ENCODE results near the gene TSC2. TPM values are rescaled to one million over a fixed set of nuclear protein-coding genes. Genes with fewer than 3 reads are reported as not detected.

The TSC2 gene
- total RNA-seq, 1 donor from 2014 or later = 67.9 TPM

- Histone ChIP-seq H3K4me3 (ENCODE audit: low read depth, low read length) (no peak overlapping the region), H3K27me3 (ENCODE audit: control insufficient read depth, insufficient read depth, low read length) (peaks cover 24% of the 10 kb centered on the region), H3K36me3 (ENCODE audit: control insufficient read depth, insufficient read depth, low read length) (no peaks in the 10 kb centered on the region)
- peak; percentile 45 for TF ChIP-seq CTCF (IDR thresholded peaks at IDR 0.05; ENCODE audit: insufficient read depth, low read length, poor library complexity, severe bottlenecking)
- no peak for DNase-seq (ENCODE audit: low read depth)
Observed at GRCh38 chr16:2016407-2016922, 31.3 kb upstream of the TSC2 start.

GRCh38 chr16:2019518-2019920 is 28.3 kb upstream of the TSC2 start, which contains the start of gene NPW:
NPW (plus strand) TSS chr16:2019785.
- H3K4me3 ChIP-seq (ENCODE audit: low read depth, low read length) = no peak within 1 kb of the TSS
- no peak for TF ChIP-seq CTCF (IDR thresholded peaks at IDR 0.05; ENCODE audit: insufficient read depth, low read length, poor library complexity, severe bottlenecking)
- peaks cover 28% of the 10 kb centered on the region for H3K27me3 ChIP-seq (ENCODE audit: control insufficient read depth, insufficient read depth, low read length)
- no peak for DNase-seq (ENCODE audit: low read depth)
- no peaks in the 10 kb centered on the region for H3K36me3 ChIP-seq (ENCODE audit: control insufficient read depth, insufficient read depth, low read length)

GRCh38 chr16:2019921-2020831 is 27.6 kb upstream of the TSC2 start:
- TF ChIP-seq CTCF (IDR thresholded peaks at IDR 0.05; ENCODE audit: insufficient read depth, low read length, poor library complexity, severe bottlenecking) = no peak
- no peak for DNase-seq (ENCODE audit: low read depth)
- no peaks in the 10 kb centered on the region for H3K36me3 ChIP-seq (ENCODE audit: control insufficient read depth, insufficient read depth, low read length)
- H3K27me3 ChIP-seq (ENCODE audit: control insufficient read depth, insufficient read depth, low read length) = peaks cover 28% of the 10 kb centered on the region
- no peak overlapping the region for H3K4me3 ChIP-seq (ENCODE audit: low read depth, low read length)

GRCh38 chr16:2022723-2023091 is 25.1 kb upstream of the TSC2 start:
- DNase-seq (ENCODE audit: low read depth) = no peak
- Histone ChIP-seq H3K4me3 (ENCODE audit: low read depth, low read length) (peak overlapping the region; percentile 4), H3K27me3 (ENCODE audit: control insufficient read depth, insufficient read depth, low read length) (peaks cover 28% of the 10 kb centered on the region), H3K36me3 (ENCODE audit: control insufficient read depth, insufficient read depth, low read length) (no peaks in the 10 kb centered on the region)
- TF ChIP-seq CTCF (IDR thresholded peaks at IDR 0.05; ENCODE audit: insufficient read depth, low read length, poor library complexity, severe bottlenecking) = no peak

GRCh38 chr16:2023092-2024031 is 24.4 kb upstream of the TSC2 start:
- H3K4me3 ChIP-seq (ENCODE audit: low read depth, low read length) = peak overlapping the region; percentile 15
- H3K36me3 ChIP-seq (ENCODE audit: control insufficient read depth, insufficient read depth, low read length) = no peaks in the 10 kb centered on the region
- peaks cover 28% of the 10 kb centered on the region for H3K27me3 ChIP-seq (ENCODE audit: control insufficient read depth, insufficient read depth, low read length)
- TF ChIP-seq CTCF (IDR thresholded peaks at IDR 0.05; ENCODE audit: insufficient read depth, low read length, poor library complexity, severe bottlenecking) = peak; percentile 86
- no peak for DNase-seq (ENCODE audit: low read depth)

Measured in kidney epithelial cell (primary cell).